ACC112 (cell line): ENCODE results near the gene TBX15.

Experiments
- H2AFZ ChIP-seq: fragments of 200-600 bp; sonication (generic); one replicate; pipeline ENCODE4 v1.6.0; 2017; ENCODE audit warnings: antibody characterized with exemption, low read length; ENCODE audit not compliant: unreplicated experiment
- H3K27ac ChIP-seq: fragments of 200-600 bp; sonication (generic); 2 replicates; pipeline ENCODE4 v1.5.1; 2014; ENCODE audit warnings: low read depth, mild to moderate bottlenecking, antibody characterized with exemption, low read length, moderate library complexity
- H3K27me3 ChIP-seq: fragments of 200-600 bp; sonication (generic); 2 replicates; pipeline ENCODE4 v1.6.1; 2014; ENCODE audit warnings: mild to moderate bottlenecking, antibody characterized with exemption, low read length, moderate library complexity, mixed read lengths; ENCODE audit not compliant: insufficient read depth
- H3K36me3 ChIP-seq: fragments of 200-600 bp; sonication (generic); 2 replicates; pipeline ENCODE4 v1.6.1; 2016; ENCODE audit warnings: mild to moderate bottlenecking, antibody characterized with exemption, low read length, moderate library complexity, mixed read lengths; ENCODE audit not compliant: insufficient read depth
- H3K4me1 ChIP-seq: fragments of 200-600 bp; sonication (generic); one replicate; pipeline ENCODE4 v1.6.1; 2016; ENCODE audit warnings: low read length, mixed read lengths; ENCODE audit not compliant: insufficient read depth, unreplicated experiment, control insufficient read depth
- H3K4me3 ChIP-seq: fragments of 200-600 bp; sonication (generic); 2 replicates; pipeline ENCODE4 v1.5.1; 2014; ENCODE audit warnings: mild to moderate bottlenecking, low read depth, low read length
- H3K79me2 ChIP-seq: fragments of 200-600 bp; sonication (generic); one replicate; pipeline ENCODE4 v1.6.0; 2016; ENCODE audit warnings: low read length; ENCODE audit not compliant: control insufficient read depth, unreplicated experiment, insufficient read depth

TBX15 gene

GRCh38 chr1:118905671-118906070 is 82.5 kb downstream of the TBX15 start:
- Histone ChIP-seq H3K36me3 (peaks cover 31% of the 10 kb centered on the region), H3K4me1 (peaks cover 12% of the 10 kb centered on the region), H3K27me3 (no peaks in the 10 kb centered on the region), H2AFZ (no peak overlapping the region), H3K27ac (no peak overlapping the region), H3K4me3 (no peak overlapping the region), H3K79me2 (no peaks in the 10 kb centered on the region)

- H3K27me3 ChIP-seq = no peaks in the 10 kb centered on the region
- peaks cover 28% of the 10 kb centered on the region for H3K36me3 ChIP-seq
- H3K79me2 ChIP-seq = no peaks in the 10 kb centered on the region
- no peak overlapping the region for H3K27ac ChIP-seq
- peaks cover 12% of the 10 kb centered on the region for H3K4me1 ChIP-seq
- no peak overlapping the region for H3K4me3 ChIP-seq
- no peak overlapping the region for H2AFZ ChIP-seq
These were observed 82.9 kb downstream of the TBX15 start for GRCh38 chr1:118905196-118905595.

- Histone ChIP-seq H3K4me3 (no peak overlapping the region), H3K27me3 (no peaks in the 10 kb centered on the region), H3K36me3 (peaks cover 34% of the 10 kb centered on the region), H2AFZ (no peak overlapping the region), H3K27ac (peak overlapping the region; percentile 46), H3K4me1 (peaks cover 12% of the 10 kb centered on the region), H3K79me2 (no peaks in the 10 kb centered on the region)
These were observed 85.4 kb downstream of the TBX15 start for GRCh38 chr1:118902711-118903191.

- Histone ChIP-seq H3K27ac (peak overlapping the region; percentile 46), H3K79me2 (no peaks in the 10 kb centered on the region), H3K27me3 (no peaks in the 10 kb centered on the region), H2AFZ (no peak overlapping the region), H3K4me1 (peaks cover 12% of the 10 kb centered on the region), H3K36me3 (peaks cover 34% of the 10 kb centered on the region), H3K4me3 (no peak overlapping the region)
These were observed 85.8 kb downstream of the TBX15 start for GRCh38 chr1:118902299-118902698.

GRCh38 chr1:118900643-118901440 is 87.3 kb downstream of the TBX15 start:
- H3K79me2 ChIP-seq = no peaks in the 10 kb centered on the region
- no peaks in the 10 kb centered on the region for H3K27me3 ChIP-seq
- H2AFZ ChIP-seq = no peak overlapping the region
- H3K4me3 ChIP-seq = no peak overlapping the region
- no peak overlapping the region for H3K27ac ChIP-seq
- H3K4me1 ChIP-seq = peaks cover 12% of the 10 kb centered on the region
- peaks cover 45% of the 10 kb centered on the region for H3K36me3 ChIP-seq

- Histone ChIP-seq H3K36me3 (peaks cover 43% of the 10 kb centered on the region), H3K4me1 (peaks cover 12% of the 10 kb centered on the region), H3K27me3 (no peaks in the 10 kb centered on the region), H3K79me2 (no peaks in the 10 kb centered on the region), H2AFZ (no peak overlapping the region), H3K4me3 (no peak overlapping the region), H3K27ac (no peak overlapping the region)
These were observed 88.8 kb downstream of the TBX15 start for GRCh38 chr1:118899340-118899739.

GRCh38 chr1:118898712-118899111 is 89.4 kb downstream of the TBX15 start:
- H2AFZ ChIP-seq = no peak overlapping the region
- peaks cover 48% of the 10 kb centered on the region for H3K36me3 ChIP-seq
- H3K4me3 ChIP-seq = no peak overlapping the region
- no peaks in the 10 kb centered on the region for H3K79me2 ChIP-seq
- H3K4me1 ChIP-seq = peaks cover 12% of the 10 kb centered on the region
- no peak overlapping the region for H3K27ac ChIP-seq
- H3K27me3 ChIP-seq = no peaks in the 10 kb centered on the region

- Histone ChIP-seq H3K36me3 (peaks cover 36% of the 10 kb centered on the region), H3K79me2 (no peaks in the 10 kb centered on the region), H2AFZ (no peak overlapping the region), H3K27ac (no peak overlapping the region), H3K4me3 (no peak overlapping the region), H3K4me1 (no peaks in the 10 kb centered on the region), H3K27me3 (no peaks in the 10 kb centered on the region)
These were observed 91.7 kb downstream of the TBX15 start for GRCh38 chr1:118896416-118896815.

GRCh38 chr1:118894836-118895235 is 93.3 kb downstream of the TBX15 start:
- Histone ChIP-seq H3K27me3 (no peaks in the 10 kb centered on the region), H3K4me3 (no peak overlapping the region), H2AFZ (no peak overlapping the region), H3K36me3 (peaks cover 40% of the 10 kb centered on the region), H3K4me1 (no peaks in the 10 kb centered on the region), H3K79me2 (no peaks in the 10 kb centered on the region), H3K27ac (no peak overlapping the region)

GRCh38 chr1:118890851-118891384 is 97.2 kb downstream of the TBX15 start:
- Histone ChIP-seq H3K27ac (no peak overlapping the region), H3K27me3 (no peaks in the 10 kb centered on the region), H3K79me2 (no peaks in the 10 kb centered on the region), H2AFZ (no peak overlapping the region), H3K4me1 (no peaks in the 10 kb centered on the region), H3K4me3 (no peak overlapping the region), H3K36me3 (peaks cover 22% of the 10 kb centered on the region; the same call in 1 of the 2 replicates)

- no peak overlapping the region for H2AFZ ChIP-seq
- H3K27ac ChIP-seq = no peak overlapping the region
- H3K27me3 ChIP-seq = no peaks in the 10 kb centered on the region
- H3K4me3 ChIP-seq = no peak overlapping the region
- H3K4me1 ChIP-seq = no peaks in the 10 kb centered on the region
- no peaks in the 10 kb centered on the region for H3K79me2 ChIP-seq
- H3K36me3 ChIP-seq = peaks cover 14% of the 10 kb centered on the region
These were observed 103.2 kb downstream of the TBX15 start for GRCh38 chr1:118884946-118885345.
